Pancreas (tissue), 10 donors: ENCODE measurements around the gene FBXL17. TPM values are rescaled to one million over a fixed set of nuclear protein-coding genes. Genes with fewer than 3 reads are reported as not detected.

Source experiments
- ATAC-seq, 4 donors: fragments of 200-7000 bp; cut with Tn5 transposase; one replicate each; pipeline versions ENCODE4 v1.8.0 to v1.9.1; 2020; ENCODE audit warnings: mild to moderate bottlenecking in 4 of 4, moderate library complexity in 4 of 4
- DNase-seq, 6 donors: peaks; one replicate each; pipeline ENCODE4 v3.0.0-alpha.2; 2020
- FAIRE-seq: peaks from 2 replicates; lab custom pipeline; 2012; peaks lifted over from hg19 to GRCh38; lab: Jason Lieb, UNC
- H3K27ac ChIP-seq, 4 donors: fragments of 200-600 bp; sonication (generic); 1 replicate in 3 of 4; 2 replicates in 1 of 4; pipeline versions ENCODE4 v1.5.0 to v1.8.0; 2020
- H3K27me3 ChIP-seq, 4 donors: fragments of 200-600 bp; one replicate each; pipeline ENCODE4 v1.8.0; 2021
- H3K36me3 ChIP-seq, 3 donors: fragments of 200-600 bp; sonication (generic) in 1 of 3; one replicate each; pipeline versions ENCODE4 v1.5.0 to v1.8.0; 2020 to 2021
- H3K4me1 ChIP-seq, 3 donors: fragments of 200-600 bp; one replicate each; pipeline ENCODE4 v1.8.0; 2021
- H3K4me3 ChIP-seq, 4 donors: fragments of 200-600 bp; sonication (generic) in 2 of 4; one replicate each; pipeline versions ENCODE4 v1.5.0 to v1.8.0; 2020 to 2021
- H3K9me3 ChIP-seq, 4 donors: fragments of 200-600 bp; one replicate each; pipeline ENCODE4 v1.8.0; 2021
- CTCF ChIP-seq, 4 donors: fragments of 200-600 bp; sonication (generic) in 3 of 4; IDR thresholded peaks; one replicate each; pipeline versions ENCODE4 v1.5.0 to v1.8.0; 2021; ENCODE audit warnings: antibody characterized with exemption in 4 of 4
- WGBS, 2 donors: extraction: QIAGEN DNeasy Blood & Tissue Kit; methylation state at CpG; one replicate each; pipeline ENCODE4 v1.1.7; 2013; 5-methylcytosine and 5-hydroxymethylcytosine counted together
- intact Hi-C, 3 donors: fragments of 100-400 bp; cut with DNase I; formaldehyde crosslinking; loops; one replicate each; pipeline versions ENCODE4 v1.11.1 to v1.14.2; 2022
- polyA plus RNA-seq, 2 donors: library from polyadenylated mRNA; stranded (reverse); fragments of 200-250 nt; gene quantifications; one replicate each; pipeline ENCODE4 v1.2.3, GENCODE V29; 2013
- total RNA-seq, 6 donors: library from RNA; stranded (reverse); fragmentation: NEBNext Ultra II Directional in 4 of 6; extraction: Animal tissue kit (Norgen Biotek cat#: 25700) in 4 of 6; gene quantifications; one replicate each; pipeline versions ENCODE4 v1.2.1 to v1.2.4, GENCODE V29; 2021 to 2023
- donor health status: healthy with polysubstance abuse.
- donor health status: DM: no; HTN: no; CAD: no; lungs with moderate emphysema.
- donor health status: DM: no; HTN: no; CAD: no.
- donor health status: control.
- donor health status: control.
- donor health status: Bipolar disorder and iron deficiency.
- donor health status: DM: yes; HTN: yes; CAD: no.
- donor health status: DM: no; HTN: no; CAD: no.
- donor health status: DM: no; HTN: no; CAD: no.
- donor health status: DM: yes; HTN: yes; CAD: no.

The FBXL17 gene
- total and polyA plus RNA-seq, 8 donors: 4.2 to 11.1 (median 7.3) TPM

GRCh38 chr5:107894361-107894760 lies 487.5 kb downstream of the FBXL17 start:
- no peak overlapping the region for H3K4me3 ChIP-seq
- no peak for TF ChIP-seq CTCF (IDR thresholded peaks at IDR 0.05)
- FAIRE-seq (no peak), ATAC-seq (no peak), DNase-seq (no peak)
- no peak overlapping the region for H3K27ac ChIP-seq
- H3K9me3 ChIP-seq: no peaks in the 10 kb centered on the region
- WGBS, 2 donors: 83 to 92% methylated on average over 1 of the region's 1 CpG
- H3K27me3 ChIP-seq: no peaks in the 10 kb centered on the region
- intact Hi-C loops: no loop called here
- H3K4me1 ChIP-seq: no peaks in the 10 kb centered on the region
- H3K36me3 ChIP-seq: no peaks in the 10 kb centered on the region

GRCh38 chr5:107893642-107894041 lies 488.3 kb downstream of the FBXL17 start:
- no peaks in the 10 kb centered on the region for H3K9me3 ChIP-seq
- H3K4me1 ChIP-seq: no peaks in the 10 kb centered on the region
- intact Hi-C loops: no loop called here
- ATAC-seq: peak in 3 of 4 donors; percentile 48 to 81 (median 67)
- H3K36me3 ChIP-seq: no peaks in the 10 kb centered on the region
- no peak for DNase-seq
- FAIRE-seq: no peak
- no peak for TF ChIP-seq CTCF (IDR thresholded peaks at IDR 0.05)
- H3K27me3 ChIP-seq: no peaks in the 10 kb centered on the region
- no peak overlapping the region for H3K27ac ChIP-seq
- WGBS, 2 donors: 64 to 74% methylated on average over 4 of the region's 4 CpGs
- H3K4me3 ChIP-seq: no peak overlapping the region

GRCh38 chr5:107889387-107889786 lies 492.5 kb downstream of the FBXL17 start:
- intact Hi-C loops: no loop called here
- 87 to 88% methylated on average over 3 of the region's 3 CpGs for WGBS, 2 donors
- Histone ChIP-seq H3K36me3 (no peaks in the 10 kb centered on the region), H3K27ac (no peak overlapping the region), H3K27me3 (no peaks in the 10 kb centered on the region), H3K9me3 (no peaks in the 10 kb centered on the region), H3K4me3 (no peak overlapping the region), H3K4me1 (no peaks in the 10 kb centered on the region)
- FAIRE-seq (no peak), ATAC-seq (no peak), DNase-seq (no peak)
- TF ChIP-seq CTCF (IDR thresholded peaks at IDR 0.05): no peak

- DNase-seq: no peak
- Histone ChIP-seq H3K4me3 (no peak overlapping the region), H3K27ac (no peak overlapping the region), H3K4me1 (no peaks in the 10 kb centered on the region), H3K36me3 (no peaks in the 10 kb centered on the region), H3K9me3 (no peaks in the 10 kb centered on the region), H3K27me3 (no peaks in the 10 kb centered on the region)
- 95 to 97% methylated on average over 4 of the region's 4 CpGs for WGBS, 2 donors
- intact Hi-C loops: no loop called here
- no peak for TF ChIP-seq CTCF (IDR thresholded peaks at IDR 0.05)
- no peak for ATAC-seq
- no peak for FAIRE-seq
These were observed 493.4 kb downstream of the FBXL17 start for GRCh38 chr5:107888541-107888940.

GRCh38 chr5:107887166-107887943 lies 494.5 kb downstream of the FBXL17 start:
- Histone ChIP-seq H3K9me3 (no peaks in the 10 kb centered on the region), H3K36me3 (no peaks in the 10 kb centered on the region), H3K27me3 (no peaks in the 10 kb centered on the region), H3K27ac (no peak overlapping the region), H3K4me1 (no peaks in the 10 kb centered on the region), H3K4me3 (no peak overlapping the region)
- no peak for FAIRE-seq
- DNase-seq: no peak
- 26 to 30% methylated on average over 11 of the region's 11 CpGs for WGBS, 2 donors
- TF ChIP-seq CTCF (IDR thresholded peaks at IDR 0.05): no peak
- ATAC-seq: peak in 3 of 4 donors; percentile 19 to 45 (median 25)
- intact Hi-C loops: no loop called here
